Activated CD4-positive, alpha-beta T cell treated with anti-CD3 and anti-CD28 coated beads, Interleukin-2, Interleukin-6, amounts not matched to agents 100 ng/mL and 50 ng/mL, durations not matched to agents 16 hours and 8 hours (primary cell): ENCODE results near the gene CDK9.

ENCODE experiments used
- DNase-seq: peaks from one replicate; pipeline ENCODE4 v3.0.0-alpha.2; 2020

Gene CDK9

GRCh38 chr9:127805620-127806019 lies 19.8 kb downstream of the CDK9 start:
- DNase-seq = peak; percentile 56

GRCh38 chr9:127806871-127807270 lies 21.0 kb downstream of the CDK9 start:
- no peak for DNase-seq

- no peak for DNase-seq
These were observed 22.6 kb downstream of the CDK9 start for GRCh38 chr9:127808347-127809001.

- no peak for DNase-seq
These were observed 23.2 kb downstream of the CDK9 start for GRCh38 chr9:127809002-127809539.

- DNase-seq = no peak
These were observed 23.9 kb downstream of the CDK9 start for GRCh38 chr9:127809540-127810377.

- DNase-seq = no peak
These were observed 24.7 kb downstream of the CDK9 start for GRCh38 chr9:127810378-127811187.

GRCh38 chr9:127812011-127812410 lies 26.2 kb downstream of the CDK9 start:
- no peak for DNase-seq

GRCh38 chr9:127812936-127813675 lies 27.3 kb downstream of the CDK9 start:
- DNase-seq = no peak

GRCh38 chr9:127813686-127814226 lies 27.9 kb downstream of the CDK9 start:
- DNase-seq = no peak

- DNase-seq = no peak
These were observed 29.0 kb downstream of the CDK9 start for GRCh38 chr9:127814619-127815511.

- DNase-seq = no peak
These were observed 29.9 kb downstream of the CDK9 start for GRCh38 chr9:127815512-127816361.

- no peak for DNase-seq
These were observed 30.5 kb downstream of the CDK9 start for GRCh38 chr9:127816362-127816725.

- no peak for DNase-seq
These were observed 30.9 kb downstream of the CDK9 start for GRCh38 chr9:127816728-127817127.

GRCh38 chr9:127817881-127818434 lies 32.1 kb downstream of the CDK9 start:
- DNase-seq = no peak

- no peak for DNase-seq
These were observed 32.7 kb downstream of the CDK9 start for GRCh38 chr9:127818574-127818973.

GRCh38 chr9:127822108-127822507 lies 36.3 kb downstream of the CDK9 start:
- DNase-seq = no peak

- DNase-seq = no peak
These were observed 39.7 kb downstream of the CDK9 start for GRCh38 chr9:127825319-127826051.

GRCh38 chr9:127826253-127826913 lies 40.5 kb downstream of the CDK9 start:
- no peak for DNase-seq
